ENCODE data around the gene NR1I3. TPM values are rescaled to one million over a fixed set of nuclear protein-coding genes. Genes with fewer than 3 reads are reported as not detected.

Gene NR1I3
- total RNA-seq, 1 donor from 2014 or later: not detected

DNA sequence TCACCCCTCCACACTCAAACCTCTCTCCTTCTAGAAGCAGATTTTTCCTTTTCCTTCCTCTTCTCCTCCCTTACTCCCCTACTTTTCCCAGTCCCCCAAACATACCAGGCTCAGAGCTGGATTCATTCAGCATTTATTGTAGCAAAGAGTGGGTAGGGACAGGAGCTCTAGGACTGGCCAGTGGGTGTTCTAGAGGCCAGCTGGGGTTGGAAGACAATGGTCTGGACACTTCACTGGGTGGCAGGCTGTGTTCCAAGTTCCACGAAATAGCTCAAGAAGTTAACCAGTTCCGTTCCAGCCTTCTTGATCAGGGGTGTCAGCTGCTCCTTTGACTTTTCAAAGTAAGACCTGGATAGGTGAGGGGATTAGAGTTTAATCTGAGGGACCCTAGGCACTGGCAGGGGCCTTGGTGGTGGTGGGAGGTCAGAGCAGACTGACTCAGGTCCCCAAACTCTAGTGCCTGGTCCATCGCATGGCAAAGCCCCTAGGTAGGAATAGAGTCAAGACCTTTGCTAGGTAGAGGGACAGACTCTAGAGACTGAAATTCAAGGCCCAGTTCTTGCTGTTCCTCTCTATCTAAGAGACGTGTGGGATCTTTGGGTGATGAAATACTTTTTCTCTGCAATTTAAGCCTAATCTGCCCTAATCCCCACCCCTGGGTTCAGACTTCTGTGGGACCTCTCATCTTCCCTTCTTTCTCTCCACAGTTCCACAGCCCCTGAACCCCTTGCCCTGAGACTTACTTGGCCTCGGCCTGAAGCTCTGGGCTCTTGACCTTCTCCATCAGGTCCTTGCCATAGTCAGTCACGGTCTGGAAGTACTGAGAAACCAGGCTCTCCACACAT is 15.6 kb downstream of the NR1I3 start:
- no peak for TF ChIP-seq CTCF (IDR thresholded peaks at IDR 0.05)
- no peak for TF ChIP-seq EZH2phosphoT487 (IDR thresholded peaks at IDR 0.05)
- no peak for TF ChIP-seq EZH2 (IDR thresholded peaks at IDR 0.05)
- H3K36me3 ChIP-seq: no peaks in the 10 kb centered on the region
- no peaks in the 10 kb centered on the region for H4K20me1 ChIP-seq (ENCODE audit: low read depth)
- H3K9me3 ChIP-seq (ENCODE audit: low read depth): no peaks in the 10 kb centered on the region
- peaks cover 13% of the 10 kb centered on the region for H3F3A ChIP-seq (ENCODE audit: low read depth)
- Mint-ChIP-seq H3K4me1 (peaks cover 25% of the 10 kb centered on the region), H3K4me3 (no peak overlapping the region), H3K27me3 (ENCODE audit: insufficient read depth, low read depth) (peaks cover 5% of the 10 kb centered on the region), H3K9me3 (no peaks in the 10 kb centered on the region), H3K27ac (no peak overlapping the region), H3K36me3 (no peaks in the 10 kb centered on the region)
- no peak overlapping the region for H2AFZ ChIP-seq (replicated peaks)
- H3K27ac ChIP-seq: no peak overlapping the region
- no peaks in the 10 kb centered on the region for H3K79me2 ChIP-seq (ENCODE audit: low read depth)
- peaks cover 9% of the 10 kb centered on the region for H3K4me1 ChIP-seq
- no peak overlapping the region for H3K9ac ChIP-seq
- H3K27me3 ChIP-seq: no peaks in the 10 kb centered on the region
- H3K4me2 ChIP-seq: no peak overlapping the region
- no peak for DNase-seq (ENCODE audit: low spot score)
- H3K4me3 ChIP-seq: no peak overlapping the region

GRCh38 chr1:161220002-161220401 is 18.0 kb downstream of the NR1I3 start:
- Mint-ChIP-seq H3K9me3 (no peaks in the 10 kb centered on the region), H3K27ac (no peak overlapping the region), H3K4me1 (peaks cover 13% of the 10 kb centered on the region), H3K36me3 (peaks cover 3% of the 10 kb centered on the region), H3K4me3 (no peak overlapping the region), H3K27me3 (ENCODE audit: insufficient read depth, low read depth) (peaks cover 7% of the 10 kb centered on the region)
- Histone ChIP-seq H3K27me3 (no peaks in the 10 kb centered on the region), H3K4me2 (no peak overlapping the region), H3F3A (ENCODE audit: low read depth) (peaks cover 9% of the 10 kb centered on the region), H3K4me3 (no peak overlapping the region), H3K9ac (no peak overlapping the region), H2AFZ (replicated peaks) (no peak overlapping the region), H3K4me1 (peaks cover 6% of the 10 kb centered on the region), H3K79me2 (ENCODE audit: low read depth) (no peaks in the 10 kb centered on the region), H3K9me3 (ENCODE audit: low read depth) (no peaks in the 10 kb centered on the region), H3K36me3 (no peaks in the 10 kb centered on the region), H3K27ac (no peak overlapping the region), H4K20me1 (ENCODE audit: low read depth) (no peaks in the 10 kb centered on the region)
- TF ChIP-seq CTCF (IDR thresholded peaks at IDR 0.05) (no peak), EZH2phosphoT487 (IDR thresholded peaks at IDR 0.05) (no peak)
- no peak for DNase-seq (ENCODE audit: low spot score)

DNA sequence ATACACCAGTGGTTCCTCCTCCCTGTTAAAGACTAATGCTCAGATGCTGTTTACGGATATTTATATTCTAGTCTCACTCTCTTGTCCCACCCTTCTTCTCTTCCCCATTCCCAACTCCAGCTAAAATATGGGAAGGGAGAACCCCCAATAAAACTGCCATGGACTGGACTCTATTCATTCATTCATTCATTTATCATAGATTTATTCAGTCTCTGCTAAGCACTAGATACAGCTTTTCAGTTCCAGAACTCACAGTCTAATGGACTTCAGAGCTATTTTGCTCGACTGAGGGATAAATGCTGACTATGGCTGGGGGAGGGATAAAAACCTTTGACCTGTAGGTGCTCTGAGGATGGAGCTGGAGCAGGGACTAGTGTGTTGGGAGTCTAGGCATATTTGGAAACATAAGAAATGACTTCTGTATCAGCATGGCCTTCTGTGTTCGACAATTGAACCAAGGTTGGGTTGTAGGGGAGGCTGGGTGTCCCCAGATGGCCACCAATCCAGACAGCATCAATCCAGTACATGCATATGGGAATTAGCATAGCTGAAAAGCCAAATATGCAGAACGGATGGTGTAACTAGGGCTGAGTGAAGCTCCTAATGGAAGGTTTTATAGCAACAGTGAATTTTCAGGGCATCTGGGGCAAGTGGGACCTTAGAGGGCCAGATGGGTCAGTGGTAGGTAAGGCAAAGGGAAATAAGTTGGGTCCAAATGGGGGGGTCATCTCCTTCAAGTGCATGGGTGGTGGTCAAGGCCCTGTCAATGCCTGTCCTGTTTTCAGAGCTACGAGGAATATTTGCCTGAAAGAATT is 18.7 kb downstream of the NR1I3 start:
- Histone ChIP-seq H3K9ac (no peak overlapping the region), H3K79me2 (ENCODE audit: low read depth) (no peaks in the 10 kb centered on the region), H3K4me1 (peaks cover 6% of the 10 kb centered on the region), H4K20me1 (ENCODE audit: low read depth) (no peaks in the 10 kb centered on the region), H3K27ac (no peak overlapping the region), H3K36me3 (no peaks in the 10 kb centered on the region), H3K27me3 (no peaks in the 10 kb centered on the region), H3K9me3 (ENCODE audit: low read depth) (no peaks in the 10 kb centered on the region), H3K4me3 (no peak overlapping the region), H3F3A (ENCODE audit: low read depth) (peaks cover 14% of the 10 kb centered on the region), H3K4me2 (no peak overlapping the region), H2AFZ (replicated peaks) (no peak overlapping the region)
- Mint-ChIP-seq H3K36me3 (peaks cover 7% of the 10 kb centered on the region), H3K27ac (no peak overlapping the region), H3K27me3 (ENCODE audit: insufficient read depth, low read depth) (peaks cover 4% of the 10 kb centered on the region), H3K4me3 (peak overlapping the region; percentile 23), H3K9me3 (no peaks in the 10 kb centered on the region), H3K4me1 (peaks cover 13% of the 10 kb centered on the region)
- no peak for DNase-seq (ENCODE audit: low spot score)
- TF ChIP-seq CTCF (IDR thresholded peaks at IDR 0.05) (no peak), EZH2 (IDR thresholded peaks at IDR 0.05) (no peak), EZH2phosphoT487 (IDR thresholded peaks at IDR 0.05) (no peak)

All from neural progenitor cell (in vitro differentiated cells).